ENCODE data around the gene LYPD4. TPM values are rescaled to one million over a fixed set of nuclear protein-coding genes. Genes with fewer than 3 reads are reported as not detected.

The LYPD4 gene
- polyA plus RNA-seq: not detected
- long read RNA-seq, donor 1: 0 reads
- long read RNA-seq, donor 2, partial matches to known transcripts: 2,797 of 6,027 reads
- long read RNA-seq, donor 2, other reads (novel, unspliced or antisense): 3,230 of 6,027 reads
- long read RNA-seq, donor 3, partial matches to known transcripts: 6,209 of 10,116 reads
- long read RNA-seq, donor 3, other reads (novel, unspliced or antisense): 3,907 of 10,116 reads
- long read RNA-seq, donor 4: 0 reads
- long read RNA-seq, donor 5: 0 reads
- long read RNA-seq, donor 6, partial matches to known transcripts: 4,049 of 6,444 reads
- long read RNA-seq, donor 6, other reads (novel, unspliced or antisense): 2,395 of 6,444 reads
- long read RNA-seq, donor 7, partial matches to known transcripts: 5 of 5 reads
- long read RNA-seq, donor 7, other reads (novel, unspliced or antisense): 0 of 5 reads
- long read RNA-seq, donor 8, partial matches to known transcripts: 3,882 of 7,337 reads
- long read RNA-seq, donor 8, other reads (novel, unspliced or antisense): 3,455 of 7,337 reads
- long read RNA-seq, donor 9, partial matches to known transcripts: 2,838 of 4,870 reads
- long read RNA-seq, donor 9, other reads (novel, unspliced or antisense): 2,032 of 4,870 reads
- long read RNA-seq, donor 10, partial matches to known transcripts: 3,606 of 6,214 reads
- long read RNA-seq, donor 10, other reads (novel, unspliced or antisense): 2,608 of 6,214 reads
- long read RNA-seq, donor 11: 0 reads

- no peaks in the 10 kb centered on the region for H3K36me3 ChIP-seq (ENCODE audit: control insufficient read depth, insufficient read depth, low read length)
- no peak within 1 kb of the TSS for H3K27ac ChIP-seq (ENCODE audit: low read length)
- H3K4me3 ChIP-seq (ENCODE audit: low read length): no peak within 1 kb of the TSS
- peaks cover 3% of the 10 kb centered on the region for H3K9me3 ChIP-seq (ENCODE audit: control insufficient read depth, low read depth, low read length)
- peaks cover 3% of the 10 kb centered on the region for H3K27me3 ChIP-seq (ENCODE audit: control insufficient read depth, insufficient read depth, low read length)
- H3K4me1 ChIP-seq (ENCODE audit: control insufficient read depth, insufficient read depth, low read length): no peaks in the 10 kb centered on the region
- WGBS (ENCODE audit: insufficient coverage, low lambda C conversion rate): 88% methylated on average over 5 of the region's 30 CpGs
- DNase-seq: no peak
Observed at GRCh38 chr19:41844601-41845000, at the start of gene LYPD4. Gene LYPD4, minus strand, starts transcription at chr19:41844683. Its CDS starts 5,398 bp downstream, at chr19:41839285.

DNA sequence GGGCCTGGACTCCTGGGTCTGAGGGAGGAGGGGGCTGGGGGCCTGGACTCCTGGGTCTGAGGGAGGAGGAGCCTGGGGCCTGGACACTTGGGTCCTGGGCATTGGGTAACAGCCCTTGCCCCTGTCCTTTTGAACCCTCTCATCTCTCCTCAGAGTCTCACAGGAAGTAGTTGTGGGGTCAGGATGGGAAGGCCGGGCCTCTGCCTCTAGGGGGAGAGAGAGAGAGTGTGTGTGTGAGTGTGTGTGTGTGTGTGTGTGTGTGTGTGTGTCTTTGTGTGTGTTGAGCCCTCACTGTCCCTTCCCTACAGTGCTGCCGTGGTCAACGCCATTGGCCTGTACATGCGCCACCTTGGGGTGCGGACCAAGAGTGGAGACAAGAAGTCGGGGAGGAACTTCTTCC is 49.4 kb upstream of the LYPD4 start:
- peaks cover 64% of the 10 kb centered on the region for H3K36me3 ChIP-seq (ENCODE audit: control insufficient read depth, insufficient read depth, low read length)
- WGBS (ENCODE audit: insufficient coverage, low lambda C conversion rate): no CpG with 5 or more reads among the region's 6 CpGs

GRCh38 chr19:41892173-41892902 is 47.9 kb upstream of the LYPD4 start:
- Histone ChIP-seq H3K4me3 (ENCODE audit: low read length) (no peak overlapping the region), H3K27me3 (ENCODE audit: control insufficient read depth, insufficient read depth, low read length) (no peaks in the 10 kb centered on the region), H3K27ac (ENCODE audit: low read length) (no peak overlapping the region), H3K9me3 (ENCODE audit: control insufficient read depth, low read depth, low read length) (no peaks in the 10 kb centered on the region), H3K36me3 (ENCODE audit: control insufficient read depth, insufficient read depth, low read length) (peaks cover 52% of the 10 kb centered on the region), H3K4me1 (ENCODE audit: control insufficient read depth, insufficient read depth, low read length) (peaks cover 8% of the 10 kb centered on the region)
- DNase-seq: no peak
- WGBS (ENCODE audit: insufficient coverage, low lambda C conversion rate): no CpG with 5 or more reads among the region's 34 CpGs

More for the DNA sequence above, 49.4 kb upstream of the LYPD4 start:
- H3K4me1 ChIP-seq (ENCODE audit: control insufficient read depth, insufficient read depth, low read length): no peaks in the 10 kb centered on the region
- no peaks in the 10 kb centered on the region for H3K9me3 ChIP-seq (ENCODE audit: control insufficient read depth, low read depth, low read length)
- no peak overlapping the region for H3K4me3 ChIP-seq (ENCODE audit: low read length)
- H3K27ac ChIP-seq (ENCODE audit: low read length): no peak overlapping the region
- peak in 1 of 2 donors; percentile 27 for DNase-seq
- no peaks in the 10 kb centered on the region for H3K27me3 ChIP-seq (ENCODE audit: control insufficient read depth, insufficient read depth, low read length)

- H3K27ac ChIP-seq (ENCODE audit: low read length): no peak overlapping the region
- WGBS (ENCODE audit: insufficient coverage, low lambda C conversion rate): no CpG with 5 or more reads among the region's 4 CpGs
- no peak overlapping the region for H3K4me3 ChIP-seq (ENCODE audit: low read length)
- no peak for DNase-seq
- H3K27me3 ChIP-seq (ENCODE audit: control insufficient read depth, insufficient read depth, low read length): no peaks in the 10 kb centered on the region
- H3K36me3 ChIP-seq (ENCODE audit: control insufficient read depth, insufficient read depth, low read length): peaks cover 43% of the 10 kb centered on the region
- peaks cover 16% of the 10 kb centered on the region for H3K4me1 ChIP-seq (ENCODE audit: control insufficient read depth, insufficient read depth, low read length)
- H3K9me3 ChIP-seq (ENCODE audit: control insufficient read depth, low read depth, low read length): no peaks in the 10 kb centered on the region
Observed at GRCh38 chr19:41890936-41891335, 46.5 kb upstream of the LYPD4 start.

DNA sequence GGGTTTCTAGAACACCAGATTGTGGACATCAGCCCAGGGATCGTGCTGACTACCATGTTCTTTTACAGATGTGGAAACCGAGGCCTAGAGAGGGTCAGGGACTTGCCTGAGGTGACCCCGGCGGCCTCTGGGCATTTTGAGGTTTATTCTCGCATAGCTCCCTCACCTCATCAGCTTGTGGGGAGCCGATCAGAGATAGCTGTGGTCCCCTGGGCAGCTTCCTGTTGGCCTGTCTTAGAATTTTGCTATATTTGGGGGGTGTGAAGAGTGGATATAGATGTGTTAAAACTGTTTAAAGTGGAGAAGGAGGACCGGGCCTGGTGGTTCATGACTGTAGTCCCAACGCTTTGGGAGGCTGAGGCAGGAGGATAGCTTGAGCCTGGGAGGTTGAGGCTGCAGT is 45.4 kb upstream of the LYPD4 start:
- no peaks in the 10 kb centered on the region for H3K27me3 ChIP-seq (ENCODE audit: control insufficient read depth, insufficient read depth, low read length)
- H3K4me3 ChIP-seq (ENCODE audit: low read length): no peak overlapping the region
- H3K4me1 ChIP-seq (ENCODE audit: control insufficient read depth, insufficient read depth, low read length): peaks cover 21% of the 10 kb centered on the region
- H3K27ac ChIP-seq (ENCODE audit: low read length): no peak overlapping the region
- WGBS (ENCODE audit: insufficient coverage, low lambda C conversion rate): no CpG with 5 or more reads among the region's 8 CpGs
- DNase-seq: no peak
- H3K9me3 ChIP-seq (ENCODE audit: control insufficient read depth, low read depth, low read length): no peaks in the 10 kb centered on the region
- H3K36me3 ChIP-seq (ENCODE audit: control insufficient read depth, insufficient read depth, low read length): peaks cover 33% of the 10 kb centered on the region

GRCh38 chr19:41888926-41889325 is 44.4 kb upstream of the LYPD4 start:
- Histone ChIP-seq H3K36me3 (ENCODE audit: control insufficient read depth, insufficient read depth, low read length) (peaks cover 26% of the 10 kb centered on the region), H3K27me3 (ENCODE audit: control insufficient read depth, insufficient read depth, low read length) (no peaks in the 10 kb centered on the region), H3K9me3 (ENCODE audit: control insufficient read depth, low read depth, low read length) (no peaks in the 10 kb centered on the region), H3K27ac (ENCODE audit: low read length) (no peak overlapping the region), H3K4me3 (ENCODE audit: low read length) (no peak overlapping the region), H3K4me1 (ENCODE audit: control insufficient read depth, insufficient read depth, low read length) (peaks cover 24% of the 10 kb centered on the region)
- no CpG with 5 or more reads among the region's 12 CpGs for WGBS (ENCODE audit: insufficient coverage, low lambda C conversion rate)
- no peak for DNase-seq

- DNase-seq: peak; percentile 60 to 71
- no peak overlapping the region for H3K27ac ChIP-seq (ENCODE audit: low read length)
- no peak overlapping the region for H3K4me3 ChIP-seq (ENCODE audit: low read length)
- H3K27me3 ChIP-seq (ENCODE audit: control insufficient read depth, insufficient read depth, low read length): peaks cover 3% of the 10 kb centered on the region
- H3K9me3 ChIP-seq (ENCODE audit: control insufficient read depth, low read depth, low read length): no peaks in the 10 kb centered on the region
- peaks cover 24% of the 10 kb centered on the region for H3K4me1 ChIP-seq (ENCODE audit: control insufficient read depth, insufficient read depth, low read length)
- peaks cover 25% of the 10 kb centered on the region for H3K36me3 ChIP-seq (ENCODE audit: control insufficient read depth, insufficient read depth, low read length)
- no CpG with 5 or more reads among the region's 17 CpGs for WGBS (ENCODE audit: insufficient coverage, low lambda C conversion rate)
Observed at GRCh38 chr19:41887711-41888382, 43.4 kb upstream of the LYPD4 start.

- peaks cover 7% of the 10 kb centered on the region for H3K27me3 ChIP-seq (ENCODE audit: control insufficient read depth, insufficient read depth, low read length)
- H3K9me3 ChIP-seq (ENCODE audit: control insufficient read depth, low read depth, low read length): no peaks in the 10 kb centered on the region
- H3K4me3 ChIP-seq (ENCODE audit: low read length): no peak overlapping the region
- no peak overlapping the region for H3K27ac ChIP-seq (ENCODE audit: low read length)
- peaks cover 17% of the 10 kb centered on the region for H3K36me3 ChIP-seq (ENCODE audit: control insufficient read depth, insufficient read depth, low read length)
- no peak for DNase-seq
- WGBS (ENCODE audit: insufficient coverage, low lambda C conversion rate): 67% methylated on average over 1 of the region's 13 CpGs
- peaks cover 24% of the 10 kb centered on the region for H3K4me1 ChIP-seq (ENCODE audit: control insufficient read depth, insufficient read depth, low read length)
Observed at GRCh38 chr19:41886761-41887710, 42.6 kb upstream of the LYPD4 start.
